ENCODE data around the gene PLXNB2. TPM values are rescaled to one million over a fixed set of nuclear protein-coding genes. Genes with fewer than 3 reads are reported as not detected.

PLXNB2 gene
- total RNA-seq, 5 donors from 2014 or later (not counting 1 experiment from before 2014, with no cell fraction given) = 4.3 to 11.8 (median 6.5) TPM

- no peak overlapping the region for H3K27ac Mint-ChIP-seq
- DNase-seq = no peak
- H3K36me3 ChIP-seq (ENCODE audit: control insufficient read depth in 2 of 2, extremely low read depth in 1 of 2, insufficient read depth in 1 of 2, low read length in 1 of 2) = peaks cover 24 to 55% of the 10 kb centered on the region in 2 donors
- H3K4me3 ChIP-seq (ENCODE audit: control insufficient read depth in 1 of 2, extremely low read depth in 1 of 2, low read length in 1 of 2) = no peak overlapping the region
- peaks cover 15 to 26% (median 18%) of the 10 kb centered on the region in 3 donors for H3K4me1 Mint-ChIP-seq
- H3K27ac ChIP-seq (ENCODE audit: low read length) = no peak overlapping the region
- H3K27me3 Mint-ChIP-seq = no peaks in the 10 kb centered on the region
- no peak for ATAC-seq (replicated peaks in 1 of 4)
- H3K36me3 Mint-ChIP-seq = peaks cover 28% of the 10 kb centered on the region
- POLR2A ChIA-PET = interaction anchor here in 1 of 2 donors (0.7 kb wide), 1 partner anchor 275 kb away, joined by 6 read pairs; the partner anchor contains the start of gene NCAPH2
- no peaks in the 10 kb centered on the region for H3K27me3 ChIP-seq (replicated peaks in 1 of 2; ENCODE audit: control insufficient read depth in 2 of 2, extremely low read depth in 1 of 2, insufficient read depth in 2 of 2, low read length in 1 of 2)
- 97% methylated on average over 19 of the region's 20 CpGs for WGBS (ENCODE audit: insufficient coverage)
- no peaks in the 10 kb centered on the region for H3K9me3 Mint-ChIP-seq
- H3K9me3 ChIP-seq = no peaks in the 10 kb centered on the region
- CTCF ChIA-PET = no interaction called here
- no peak overlapping the region for H3K4me3 Mint-ChIP-seq
- H3K4me1 ChIP-seq (ENCODE audit: control insufficient read depth in 1 of 2, extremely low read depth in 1 of 2, insufficient read depth in 2 of 2, low read length in 2 of 2) = peaks cover 0 to 19% of the 10 kb centered on the region in 2 experiments
Observed at GRCh38 chr22:50232481-50233151, 74.8 kb downstream of the PLXNB2 start.

- POLR2A ChIA-PET = no interaction called here
- H3K4me1 Mint-ChIP-seq = peaks cover 5 to 16% (median 8%) of the 10 kb centered on the region in 3 donors
Observed at GRCh38 chr22:50229370-50229769, 78.1 kb downstream of the PLXNB2 start.

GRCh38 chr22:50228366-50228765 lies 79.1 kb downstream of the PLXNB2 start:
- Histone ChIP-seq H3K27ac (ENCODE audit: low read length) (no peak overlapping the region), H3K4me3 (ENCODE audit: control insufficient read depth in 1 of 2, extremely low read depth in 1 of 2, low read length in 1 of 2) (no peak overlapping the region), H3K36me3 (ENCODE audit: control insufficient read depth in 2 of 2, extremely low read depth in 1 of 2, insufficient read depth in 1 of 2, low read length in 1 of 2) (peaks cover 20 to 69% of the 10 kb centered on the region in 2 donors), H3K27me3 (replicated peaks in 1 of 2; ENCODE audit: control insufficient read depth in 2 of 2, extremely low read depth in 1 of 2, insufficient read depth in 2 of 2, low read length in 1 of 2) (no peaks in the 10 kb centered on the region), H3K4me1 (ENCODE audit: control insufficient read depth in 1 of 2, extremely low read depth in 1 of 2, insufficient read depth in 2 of 2, low read length in 2 of 2) (no peaks in the 10 kb centered on the region), H3K9me3 (no peaks in the 10 kb centered on the region)
- no peak for DNase-seq
- Mint-ChIP-seq H3K4me3 (no peak overlapping the region), H3K36me3 (peaks cover 31% of the 10 kb centered on the region), H3K4me1 (peaks cover 0 to 8% (median 7%) of the 10 kb centered on the region in 3 donors), H3K27ac (no peak overlapping the region), H3K9me3 (no peaks in the 10 kb centered on the region), H3K27me3 (no peaks in the 10 kb centered on the region)
- ATAC-seq (replicated peaks in 1 of 4) = no peak
- 93% methylated on average over 9 of the region's 9 CpGs for WGBS (ENCODE audit: insufficient coverage)
- ChIA-PET POLR2A (no interaction called here), CTCF (no interaction called here)

More at GRCh38 chr22:50229370-50229769, 78.1 kb downstream of the PLXNB2 start:
- Mint-ChIP-seq H3K36me3 (peaks cover 27% of the 10 kb centered on the region), H3K9me3 (no peaks in the 10 kb centered on the region), H3K4me3 (no peak overlapping the region), H3K27ac (no peak overlapping the region), H3K27me3 (no peaks in the 10 kb centered on the region)
- no peak for ATAC-seq (replicated peaks in 1 of 4)
- Histone ChIP-seq H3K27me3 (replicated peaks in 1 of 2; ENCODE audit: control insufficient read depth in 2 of 2, extremely low read depth in 1 of 2, insufficient read depth in 2 of 2, low read length in 1 of 2) (no peaks in the 10 kb centered on the region), H3K27ac (ENCODE audit: low read length) (no peak overlapping the region), H3K4me3 (ENCODE audit: control insufficient read depth in 1 of 2, extremely low read depth in 1 of 2, low read length in 1 of 2) (no peak overlapping the region), H3K36me3 (ENCODE audit: control insufficient read depth in 2 of 2, extremely low read depth in 1 of 2, insufficient read depth in 1 of 2, low read length in 1 of 2) (peaks cover 15 to 63% of the 10 kb centered on the region in 2 donors), H3K9me3 (no peaks in the 10 kb centered on the region), H3K4me1 (ENCODE audit: control insufficient read depth in 1 of 2, extremely low read depth in 1 of 2, insufficient read depth in 2 of 2, low read length in 2 of 2) (peaks cover 0 to 6% of the 10 kb centered on the region in 2 experiments)
- CTCF ChIA-PET = no interaction called here
- no peak for DNase-seq
- 98% methylated on average over 12 of the region's 16 CpGs for WGBS (ENCODE audit: insufficient coverage)

GRCh38 chr22:50227579-50228215 lies 79.7 kb downstream of the PLXNB2 start:
- Mint-ChIP-seq H3K4me1 (peaks cover 0 to 8% (median 6%) of the 10 kb centered on the region in 3 donors), H3K36me3 (peaks cover 37% of the 10 kb centered on the region), H3K27ac (no peak overlapping the region), H3K27me3 (no peaks in the 10 kb centered on the region), H3K4me3 (no peak overlapping the region), H3K9me3 (no peaks in the 10 kb centered on the region)
- 94% methylated on average over 21 of the region's 25 CpGs for WGBS (ENCODE audit: insufficient coverage)
- CTCF ChIA-PET = no interaction called here
- Histone ChIP-seq H3K4me1 (ENCODE audit: control insufficient read depth in 1 of 2, extremely low read depth in 1 of 2, insufficient read depth in 2 of 2, low read length in 2 of 2) (no peaks in the 10 kb centered on the region), H3K9me3 (no peaks in the 10 kb centered on the region), H3K27me3 (replicated peaks in 1 of 2; ENCODE audit: control insufficient read depth in 2 of 2, extremely low read depth in 1 of 2, insufficient read depth in 2 of 2, low read length in 1 of 2) (no peaks in the 10 kb centered on the region), H3K4me3 (ENCODE audit: control insufficient read depth in 1 of 2, extremely low read depth in 1 of 2, low read length in 1 of 2) (no peak overlapping the region), H3K27ac (ENCODE audit: low read length) (no peak overlapping the region), H3K36me3 (ENCODE audit: control insufficient read depth in 2 of 2, extremely low read depth in 1 of 2, insufficient read depth in 1 of 2, low read length in 1 of 2) (peaks cover 19 to 72% of the 10 kb centered on the region in 2 donors)
- DNase-seq (no peak), ATAC-seq (replicated peaks in 1 of 4) (no peak)
- POLR2A ChIA-PET = no interaction called here

- ChIA-PET CTCF (no interaction called here), POLR2A (interaction anchor here in 1 of 2 donors (0.6 kb wide), 1 partner anchor 105 kb away, joined by 3 read pairs; no protein-coding TSS in a partner anchor)
- Histone ChIP-seq H3K27ac (ENCODE audit: low read length) (no peak overlapping the region), H3K27me3 (replicated peaks in 1 of 2; ENCODE audit: control insufficient read depth in 2 of 2, extremely low read depth in 1 of 2, insufficient read depth in 2 of 2, low read length in 1 of 2) (no peaks in the 10 kb centered on the region), H3K9me3 (no peaks in the 10 kb centered on the region), H3K36me3 (ENCODE audit: control insufficient read depth in 2 of 2, extremely low read depth in 1 of 2, insufficient read depth in 1 of 2, low read length in 1 of 2) (peaks cover 20 to 75% of the 10 kb centered on the region in 2 donors), H3K4me1 (ENCODE audit: control insufficient read depth in 1 of 2, extremely low read depth in 1 of 2, insufficient read depth in 2 of 2, low read length in 2 of 2) (no peaks in the 10 kb centered on the region), H3K4me3 (ENCODE audit: control insufficient read depth in 1 of 2, extremely low read depth in 1 of 2, low read length in 1 of 2) (no peak overlapping the region)
- no peak overlapping the region for H3K4me3 Mint-ChIP-seq
- 95% methylated on average over 16 of the region's 18 CpGs for WGBS (ENCODE audit: insufficient coverage)
- H3K4me1 Mint-ChIP-seq = peaks cover 0 to 8% (median 4%) of the 10 kb centered on the region in 3 donors
- peaks cover 39% of the 10 kb centered on the region for H3K36me3 Mint-ChIP-seq
- H3K27ac Mint-ChIP-seq = no peak overlapping the region
- ATAC-seq (replicated peaks in 1 of 4) (peak in 1 of 4 experiments; percentile 11), DNase-seq (no peak)
- H3K9me3 Mint-ChIP-seq = no peaks in the 10 kb centered on the region
- H3K27me3 Mint-ChIP-seq = no peaks in the 10 kb centered on the region
Observed at GRCh38 chr22:50226875-50227165, 80.6 kb downstream of the PLXNB2 start.

- no peaks in the 10 kb centered on the region for H3K9me3 Mint-ChIP-seq
- WGBS (ENCODE audit: insufficient coverage) = 93% methylated on average over 28 of the region's 31 CpGs
- peaks cover 0 to 8% (median 4%) of the 10 kb centered on the region in 3 donors for H3K4me1 Mint-ChIP-seq
- H3K27me3 Mint-ChIP-seq = no peaks in the 10 kb centered on the region
- no peak overlapping the region for H3K27ac Mint-ChIP-seq
- Histone ChIP-seq H3K4me3 (ENCODE audit: control insufficient read depth in 1 of 2, extremely low read depth in 1 of 2, low read length in 1 of 2) (no peak overlapping the region), H3K27me3 (replicated peaks in 1 of 2; ENCODE audit: control insufficient read depth in 2 of 2, extremely low read depth in 1 of 2, insufficient read depth in 2 of 2, low read length in 1 of 2) (no peaks in the 10 kb centered on the region), H3K36me3 (ENCODE audit: control insufficient read depth in 2 of 2, extremely low read depth in 1 of 2, insufficient read depth in 1 of 2, low read length in 1 of 2) (peaks cover 25 to 81% of the 10 kb centered on the region in 2 donors), H3K27ac (ENCODE audit: low read length) (no peak overlapping the region), H3K4me1 (ENCODE audit: control insufficient read depth in 1 of 2, extremely low read depth in 1 of 2, insufficient read depth in 2 of 2, low read length in 2 of 2) (no peaks in the 10 kb centered on the region), H3K9me3 (no peaks in the 10 kb centered on the region)
- CTCF ChIA-PET = interaction anchor here in 1 of 2 donors (0.6 kb wide), 1 partner anchor 392 kb away, joined by 4 read pairs; no protein-coding TSS in a partner anchor
- DNase-seq (no peak), ATAC-seq (replicated peaks in 1 of 4) (no peak)
- H3K36me3 Mint-ChIP-seq = peaks cover 39% of the 10 kb centered on the region
- no peak overlapping the region for H3K4me3 Mint-ChIP-seq
- POLR2A ChIA-PET = no interaction called here
Observed at GRCh38 chr22:50226063-50226874, 81.2 kb downstream of the PLXNB2 start.
